Measurements from ENCODE around the gene PLXNA4.

- TF ChIP-seq CTCF (conservative IDR thresholded peaks at IDR 0.05; ENCODE audit: low read depth in 2 of 2): no peak
- no peak for TF ChIP-seq EZH2 (IDR thresholded peaks at IDR 0.05; ENCODE audit: low read depth, unreplicated experiment)
- no peak for TF ChIP-seq POLR2AphosphoS5 (IDR thresholded peaks at IDR 0.05; ENCODE audit: low read depth)
- no peak for TF ChIP-seq STAT1 (IDR thresholded peaks at IDR 0.05; ENCODE audit: unreplicated experiment)
- no peak for TF ChIP-seq JUNB (IDR thresholded peaks at IDR 0.05; ENCODE audit: unreplicated experiment)
- TF ChIP-seq EZH2phosphoT487 (IDR thresholded peaks at IDR 0.05; ENCODE audit: unreplicated experiment): no peak
- no peak for TF ChIP-seq ETS1 (IDR thresholded peaks at IDR 0.05)
- no peak for TF ChIP-seq ZNF114 (CRISPR knock-in tag; IDR thresholded peaks at IDR 0.05)
- no peak for TF ChIP-seq REST (IDR thresholded peaks at IDR 0.05; ENCODE audit: unreplicated experiment)
- TF ChIP-seq CREB1 (CRISPR knock-in tag; IDR thresholded peaks at IDR 0.05; ENCODE audit: low read depth): no peak
- TF ChIP-seq NANOG (IDR thresholded peaks at IDR 0.05; ENCODE audit: borderline replicate concordance): no peak
- no peak for TF ChIP-seq ZNF331 (CRISPR knock-in tag; IDR thresholded peaks at IDR 0.05; ENCODE audit: low read depth)
- no peak for TF ChIP-seq ZNF462 (CRISPR knock-in tag; IDR thresholded peaks at IDR 0.05)
Observed at GRCh38 chr7:132554446-132554845, 21.8 kb downstream of the PLXNA4 start.

Data from GM23338 (cell line).